IPS-15b (cell line): ENCODE data around the gene RGS17.
"Not testable (repeated sequence)": the region's sequence is repeated elsewhere in the genome, so short reads cannot be mapped to it uniquely, and the experiment has no call there.

ENCODE experiments used
- H3K27me3 ChIP-seq: one replicate; pipeline ENCODE4 v1.6.1; 2013; ENCODE audit warnings: low read length; ENCODE audit not compliant: control insufficient read depth, insufficient read depth
- H3K36me3 ChIP-seq: one replicate; pipeline ENCODE4 v1.6.1; 2013; ENCODE audit warnings: low read length; ENCODE audit not compliant: control insufficient read depth, insufficient read depth
- H3K4me1 ChIP-seq: one replicate; pipeline ENCODE4 v1.6.1; 2013; ENCODE audit warnings: mild to moderate bottlenecking, low read length; ENCODE audit not compliant: control insufficient read depth, insufficient read depth
- H3K4me3 ChIP-seq: one replicate; pipeline ENCODE4 v1.5.1; 2013; ENCODE audit warnings: low read depth, low read length
- H3K9ac ChIP-seq: one replicate; pipeline ENCODE4 v1.6.1; 2013; ENCODE audit warnings: low read depth, mild to moderate bottlenecking, low read length
- H3K9me3 ChIP-seq: one replicate; pipeline ENCODE4 v1.6.1; 2013; ENCODE audit warnings: mild to moderate bottlenecking, low read length; ENCODE audit not compliant: control insufficient read depth, insufficient read depth

RGS17 gene

DNA sequence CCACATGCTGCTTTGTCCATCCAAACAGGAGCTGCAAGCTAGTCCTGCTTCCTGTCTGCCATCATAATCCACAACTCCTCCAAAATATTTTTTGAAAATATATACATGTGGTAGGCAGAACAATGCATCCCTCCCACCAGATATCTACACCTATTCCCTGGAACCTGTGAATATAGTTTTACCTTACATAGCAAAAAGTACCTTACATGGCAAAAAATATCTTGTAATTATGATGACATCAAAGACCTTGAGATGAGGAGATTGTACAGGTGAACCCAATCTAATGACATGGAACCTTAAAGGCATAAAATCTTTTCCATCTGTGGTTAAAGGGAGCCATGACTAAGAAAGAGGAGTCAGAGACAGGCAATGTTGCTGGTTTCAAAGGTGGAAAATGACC, 15.3 kb upstream of the RGS17 start:
- Histone ChIP-seq H3K36me3 (no peaks in the 10 kb centered on the region), H3K27me3 (no peaks in the 10 kb centered on the region), H3K4me3 (no peak overlapping the region), H3K9ac (no peak overlapping the region), H3K9me3 (no peaks in the 10 kb centered on the region), H3K4me1 (no peaks in the 10 kb centered on the region)

- Histone ChIP-seq H3K36me3 (no peaks in the 10 kb centered on the region), H3K9me3 (no peaks in the 10 kb centered on the region), H3K9ac (no peak overlapping the region), H3K27me3 (no peaks in the 10 kb centered on the region), H3K4me1 (no peaks in the 10 kb centered on the region), H3K4me3 (no peak overlapping the region)
Observed at GRCh38 chr6:153145591-153145990, 14.5 kb upstream of the RGS17 start.

DNA sequence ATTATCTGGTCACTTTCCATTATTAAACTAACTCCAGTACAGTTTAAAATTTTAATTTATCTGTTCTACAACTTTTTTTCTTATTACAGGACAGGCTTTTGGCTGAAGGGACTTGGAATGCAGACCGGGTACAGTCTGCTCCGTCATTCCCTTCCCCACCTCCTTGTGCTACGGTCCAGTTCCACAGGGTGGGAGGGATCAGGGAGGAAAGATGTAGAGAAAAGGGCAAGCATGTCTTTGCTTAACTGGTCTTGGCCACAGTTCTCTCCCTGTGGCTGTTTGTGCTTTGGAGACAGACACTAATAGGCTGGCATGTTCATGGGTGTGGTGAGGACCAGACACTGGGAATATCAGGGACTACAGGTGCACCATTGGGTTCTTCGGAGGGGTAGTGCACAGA, 12.1 kb upstream of the RGS17 start:
- Histone ChIP-seq H3K36me3 (no peaks in the 10 kb centered on the region), H3K9ac (no peak overlapping the region), H3K4me1 (no peaks in the 10 kb centered on the region), H3K4me3 (no peak overlapping the region), H3K27me3 (no peaks in the 10 kb centered on the region), H3K9me3 (no peaks in the 10 kb centered on the region)

GRCh38 chr6:153140299-153140698, 9.2 kb upstream of the RGS17 start:
- Histone ChIP-seq H3K9me3 (no peaks in the 10 kb centered on the region), H3K27me3 (no peaks in the 10 kb centered on the region), H3K4me1 (no peaks in the 10 kb centered on the region), H3K36me3 (no peaks in the 10 kb centered on the region), H3K4me3 (no peak overlapping the region), H3K9ac (no peak overlapping the region)

DNA sequence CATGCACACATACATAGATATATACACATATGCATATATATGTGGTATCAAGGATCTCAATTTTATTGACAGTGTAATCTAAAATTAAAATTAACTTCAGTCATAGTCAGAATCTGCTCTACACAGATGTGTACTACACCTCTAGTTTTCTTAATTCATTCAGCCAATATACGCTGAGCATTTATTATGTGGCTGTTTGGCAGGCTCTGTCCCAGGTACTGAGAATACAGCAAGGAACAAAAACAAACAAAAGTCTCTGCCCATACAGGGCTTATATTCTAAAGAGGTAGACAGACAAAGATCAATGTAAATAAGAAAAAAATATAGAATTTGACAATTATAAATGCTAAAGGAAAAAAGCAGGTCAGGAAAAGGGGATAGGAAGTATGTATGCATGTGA, 7.8 kb upstream of the RGS17 start:
- H3K4me1 ChIP-seq = no peaks in the 10 kb centered on the region
- H3K4me3 ChIP-seq = no peak overlapping the region
- no peaks in the 10 kb centered on the region for H3K27me3 ChIP-seq
- H3K9me3 ChIP-seq = no peaks in the 10 kb centered on the region
- H3K36me3 ChIP-seq = no peaks in the 10 kb centered on the region
- H3K9ac ChIP-seq = no peak overlapping the region

GRCh38 chr6:153135681-153136080, 4.6 kb upstream of the RGS17 start:
- no peak overlapping the region for H3K4me3 ChIP-seq
- H3K4me1 ChIP-seq = peaks cover 2% of the 10 kb centered on the region
- no peak overlapping the region for H3K9ac ChIP-seq

DNA sequence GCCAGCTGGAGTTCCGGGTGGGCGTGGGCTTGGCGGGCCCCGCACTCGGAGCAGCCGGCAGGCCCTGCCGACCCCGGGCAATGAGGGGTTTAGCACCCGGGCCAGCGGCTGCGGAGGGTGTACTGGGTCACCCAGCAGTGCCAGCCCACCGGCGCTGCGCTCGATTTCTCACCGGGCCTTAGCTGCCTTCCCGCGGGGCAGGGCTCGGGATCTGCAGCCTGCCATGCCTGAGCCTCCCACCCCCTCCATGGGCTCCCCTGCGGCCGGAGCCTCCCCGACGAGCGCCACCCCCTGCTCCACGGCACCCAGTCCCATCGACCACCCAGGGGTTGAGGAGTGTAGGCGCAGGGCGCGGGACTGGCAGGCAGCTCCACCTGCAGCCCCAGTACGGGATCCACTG, 2.6 kb upstream of the RGS17 start:
- H3K9ac ChIP-seq, H3K9me3 ChIP-seq, H3K4me1 ChIP-seq, H3K4me3 ChIP-seq, H3K36me3 ChIP-seq: not testable (repeated sequence)
- H3K27me3 ChIP-seq = peaks cover 29% of the 10 kb centered on the region

More at GRCh38 chr6:153135681-153136080, 4.6 kb upstream of the RGS17 start:
- no peaks in the 10 kb centered on the region for H3K36me3 ChIP-seq
- H3K9me3 ChIP-seq = no peaks in the 10 kb centered on the region
- H3K27me3 ChIP-seq = peaks cover 16% of the 10 kb centered on the region

DNA sequence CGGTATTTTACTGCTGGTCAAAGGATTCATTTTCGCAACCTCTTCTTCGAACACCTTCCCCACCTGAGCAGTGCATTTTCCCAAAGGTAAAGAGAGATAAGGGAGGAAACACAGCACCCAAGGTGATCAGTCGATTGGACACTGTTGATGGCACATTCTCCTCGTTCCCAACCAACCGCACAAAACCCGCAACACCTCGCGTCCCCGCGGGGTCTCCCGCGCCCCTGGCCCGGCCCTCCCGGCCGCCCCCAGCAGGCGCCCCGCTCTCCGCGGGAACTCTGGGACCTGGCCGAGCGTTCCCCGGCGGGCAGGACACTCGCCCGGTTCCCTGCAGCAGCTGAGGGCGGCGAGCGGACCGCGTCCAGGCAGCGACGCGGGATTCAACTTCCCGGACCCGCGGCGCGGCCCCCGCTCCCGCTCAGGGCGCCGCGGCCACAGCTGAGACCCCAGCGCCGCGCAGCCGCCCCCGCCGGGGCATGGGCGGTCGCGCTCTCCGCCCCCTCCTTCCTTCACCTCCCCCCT, 506 bp downstream of the RGS17 start:
- Histone ChIP-seq H3K4me1 (peaks cover 7% of the 10 kb centered on the region), H3K4me3 (peak overlapping the region; percentile 59), H3K9me3 (no peaks in the 10 kb centered on the region), H3K27me3 (peaks cover 29% of the 10 kb centered on the region), H3K36me3 (no peaks in the 10 kb centered on the region), H3K9ac (peak overlapping the region; percentile 37)

- H3K4me1 ChIP-seq = peaks cover 7% of the 10 kb centered on the region
- no peaks in the 10 kb centered on the region for H3K9me3 ChIP-seq
- peak overlapping the region; percentile 59 for H3K4me3 ChIP-seq
- H3K9ac ChIP-seq = peak overlapping the region; percentile 32
- no peaks in the 10 kb centered on the region for H3K36me3 ChIP-seq
- H3K27me3 ChIP-seq = peaks cover 29% of the 10 kb centered on the region
Observed at GRCh38 chr6:153129873-153130514, 1.1 kb downstream of the RGS17 start.

DNA sequence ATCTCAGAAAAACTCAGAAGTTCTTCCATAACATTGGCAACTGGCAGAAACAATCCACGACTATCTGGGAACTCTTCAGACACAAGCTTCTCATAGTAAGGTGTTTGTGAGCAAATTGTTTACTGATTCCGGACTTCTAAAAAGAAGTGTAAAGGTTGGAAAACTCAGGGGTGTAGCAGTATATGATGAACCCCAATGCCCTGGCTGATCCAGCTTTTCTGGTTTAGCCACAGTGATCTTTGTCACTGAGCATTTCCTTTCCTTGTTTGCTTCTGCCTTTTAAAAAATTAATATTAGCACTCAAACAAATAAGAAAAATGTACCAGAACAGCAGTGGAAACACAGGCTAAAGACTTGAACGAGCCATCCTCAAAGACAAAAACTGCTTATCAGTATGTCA, 4.9 kb downstream of the RGS17 start:
- H3K36me3 ChIP-seq = no peaks in the 10 kb centered on the region
- H3K9ac ChIP-seq = no peak overlapping the region
- H3K4me1 ChIP-seq = peaks cover 5% of the 10 kb centered on the region
- peaks cover 14% of the 10 kb centered on the region for H3K27me3 ChIP-seq
- H3K4me3 ChIP-seq = no peak overlapping the region
- H3K9me3 ChIP-seq = no peaks in the 10 kb centered on the region

- H3K9ac ChIP-seq = no peak overlapping the region
Observed at GRCh38 chr6:153125032-153125431, 6.0 kb downstream of the RGS17 start.

DNA sequence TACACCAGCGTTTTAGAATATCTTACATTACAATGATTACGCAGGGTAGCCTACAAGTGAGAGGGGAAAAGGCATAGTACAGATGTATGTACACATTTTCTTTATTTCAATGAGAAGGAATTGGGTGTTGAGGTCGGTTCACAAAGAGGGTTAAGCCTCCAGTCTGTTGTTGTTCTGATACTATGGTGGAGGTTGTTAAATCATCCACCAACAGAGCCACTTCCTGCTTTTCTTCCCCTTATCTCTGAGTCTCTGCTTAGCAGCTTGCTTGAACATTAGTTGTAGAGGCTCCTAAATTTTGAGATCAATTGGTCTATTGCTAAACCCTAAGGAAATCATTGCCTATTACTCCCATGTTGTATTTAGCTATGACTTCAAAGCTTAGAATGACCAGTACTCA, 7.3 kb downstream of the RGS17 start:
- no peaks in the 10 kb centered on the region for H3K4me1 ChIP-seq
- H3K27me3 ChIP-seq = peaks cover 2% of the 10 kb centered on the region
- H3K36me3 ChIP-seq = no peaks in the 10 kb centered on the region
- no peak overlapping the region for H3K4me3 ChIP-seq
- no peaks in the 10 kb centered on the region for H3K9me3 ChIP-seq
- no peak overlapping the region for H3K9ac ChIP-seq

More at GRCh38 chr6:153125032-153125431, 6.0 kb downstream of the RGS17 start:
- H3K4me3 ChIP-seq = no peak overlapping the region
- peaks cover 5% of the 10 kb centered on the region for H3K4me1 ChIP-seq
- H3K9me3 ChIP-seq = no peaks in the 10 kb centered on the region
- no peaks in the 10 kb centered on the region for H3K36me3 ChIP-seq
- peaks cover 14% of the 10 kb centered on the region for H3K27me3 ChIP-seq
